UCSD-AML1 (cell line): ENCODE measurements around the gene AMFR.

ENCODE experiments used
- DNase-seq: peaks from one replicate; lab custom pipeline; 2025; ENCODE audit not compliant: unreplicated experiment; lab: John Stamatoyannopoulos, UW

AMFR gene

DNA sequence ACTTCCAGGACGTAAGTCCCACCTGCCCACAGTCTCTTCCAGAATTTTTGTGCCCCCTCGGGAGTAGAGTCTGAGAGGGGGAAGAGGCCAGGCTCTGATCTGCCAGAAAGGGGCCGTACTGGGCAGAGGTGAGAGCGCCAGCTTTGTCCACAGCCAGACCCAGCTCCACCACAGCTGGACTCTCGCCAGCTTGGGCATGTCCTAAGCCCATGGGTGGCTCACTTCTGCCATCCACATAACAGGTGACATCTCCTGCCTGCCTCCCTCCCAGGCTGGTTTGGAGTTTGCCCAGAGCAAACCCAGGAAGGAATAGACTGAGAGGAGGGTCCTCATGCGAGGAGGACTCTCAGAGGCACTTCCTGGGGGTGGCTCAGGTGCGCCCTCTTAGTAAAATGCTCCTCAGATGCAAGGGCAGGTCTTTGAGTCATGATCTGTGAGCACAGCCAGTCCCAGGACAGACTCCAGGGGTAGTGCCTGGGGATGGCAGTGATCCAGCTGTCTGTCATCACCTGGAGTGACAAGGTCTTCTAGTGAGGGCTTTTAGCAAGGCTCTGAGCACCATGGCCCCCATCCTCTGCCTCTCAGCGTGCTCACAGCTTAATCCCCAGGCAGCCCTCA, 89.2 kb downstream of the AMFR start:
- DNase-seq, result no peak

DNA sequence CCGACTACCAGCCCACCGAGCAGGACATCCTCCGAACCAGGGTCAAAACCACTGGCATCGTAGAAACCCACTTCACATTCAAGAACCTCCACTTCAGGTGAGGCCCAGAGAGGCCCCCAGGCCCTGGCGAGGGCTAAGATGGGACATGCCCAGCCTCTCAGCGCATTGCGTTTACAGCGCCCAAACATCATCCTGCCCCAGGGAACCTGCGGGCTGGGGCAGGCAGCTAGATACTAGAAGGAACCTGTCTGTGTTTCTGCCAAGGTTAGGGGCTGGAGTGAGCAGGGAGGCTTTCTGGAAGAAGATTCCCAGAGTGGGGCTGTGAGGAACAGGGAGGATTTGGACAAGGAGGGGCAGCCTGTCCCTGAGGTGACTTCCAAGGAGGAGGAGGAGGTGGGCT, 90.6 kb downstream of the AMFR start:
- no peak for DNase-seq

DNA sequence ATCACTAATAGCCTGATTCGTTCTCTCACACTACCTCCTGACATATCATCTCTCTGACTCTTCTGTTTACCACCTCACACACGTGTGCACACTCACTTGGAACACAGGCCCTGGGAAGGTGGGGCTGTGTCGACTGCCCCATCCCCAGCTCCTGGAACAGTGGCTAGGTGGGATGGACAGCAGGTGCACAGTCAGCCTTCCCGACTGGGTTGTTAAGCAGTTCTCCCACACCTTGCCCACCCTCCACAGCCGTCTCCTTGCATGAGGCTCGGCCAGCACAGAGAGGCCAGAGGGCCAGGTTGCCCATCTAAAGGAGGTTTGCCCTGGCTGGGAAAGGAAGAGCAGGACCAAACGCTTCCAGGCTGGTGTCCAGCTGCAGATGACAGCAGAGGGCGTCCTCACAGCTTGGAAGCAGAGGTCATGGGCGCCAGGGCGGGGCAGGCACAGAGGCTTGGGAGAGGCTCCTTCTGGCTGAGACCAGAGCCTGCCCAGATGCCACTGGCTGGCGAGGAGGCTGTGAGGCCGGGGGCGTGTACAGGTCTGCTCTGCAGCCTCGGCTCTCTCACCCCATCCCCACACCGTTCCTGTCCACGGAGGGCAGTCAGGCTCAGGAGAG, 92.8 kb downstream of the AMFR start:
- peak; percentile 73 for DNase-seq

DNA sequence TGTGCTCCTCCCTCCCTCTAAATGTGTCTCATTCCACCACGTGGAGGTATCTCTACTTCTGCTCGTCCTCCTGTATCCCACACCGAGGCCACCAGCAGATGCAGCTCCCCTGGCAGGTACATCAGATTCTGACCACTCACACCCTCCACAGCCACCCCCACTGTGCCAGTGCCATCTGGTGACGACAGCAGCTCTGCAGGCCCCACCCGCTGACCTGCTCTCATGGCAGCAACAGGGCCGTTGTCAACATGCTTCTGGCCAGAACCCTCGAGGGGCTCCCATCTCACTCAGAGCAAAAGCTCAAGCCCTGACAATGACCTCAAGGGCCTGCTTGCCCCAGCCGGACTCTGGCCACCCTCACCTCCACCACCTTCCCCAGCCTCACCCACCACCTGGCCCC, 93.4 kb downstream of the AMFR start:
- DNase-seq, result no peak

DNA sequence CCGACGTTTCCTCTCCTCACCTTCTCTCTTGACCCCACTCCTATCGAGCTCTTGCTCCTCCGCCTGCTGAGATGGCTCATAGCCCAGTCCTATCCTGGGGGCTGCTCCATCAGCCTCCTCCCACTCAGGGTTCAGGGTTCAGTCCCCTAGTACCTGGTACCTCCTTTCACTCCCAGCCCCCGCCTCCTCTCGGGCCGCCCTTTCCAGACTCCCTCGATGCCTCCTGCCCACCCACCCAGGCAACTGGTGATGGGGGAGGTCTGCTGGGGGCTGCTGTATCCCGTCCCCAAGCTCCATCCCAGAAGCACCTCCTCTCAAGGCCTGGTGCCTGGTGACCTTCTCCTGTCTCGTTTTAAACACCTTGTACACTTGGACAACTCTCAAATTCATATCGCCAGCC, 93.9 kb downstream of the AMFR start:
- no peak for DNase-seq

DNA sequence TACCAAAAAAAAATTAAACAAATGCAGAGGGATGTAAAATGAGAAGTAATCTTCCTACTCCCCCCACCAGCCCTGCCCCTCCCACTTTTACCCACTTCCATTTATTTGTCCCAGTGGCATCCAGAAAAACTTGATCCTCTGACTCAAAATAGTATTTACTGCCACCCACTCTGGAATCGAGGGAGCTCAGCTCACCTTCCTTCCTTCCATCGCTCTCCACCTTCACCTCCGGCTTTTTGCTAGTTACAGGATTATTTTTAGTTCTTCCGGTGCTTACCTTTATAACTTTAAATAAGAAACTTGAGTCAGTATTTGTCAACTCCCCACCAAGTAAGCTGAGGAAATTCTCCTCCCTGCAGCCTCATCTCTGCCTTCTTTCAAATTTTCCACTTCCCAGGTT, 94.9 kb downstream of the AMFR start:
- no peak for DNase-seq

DNA sequence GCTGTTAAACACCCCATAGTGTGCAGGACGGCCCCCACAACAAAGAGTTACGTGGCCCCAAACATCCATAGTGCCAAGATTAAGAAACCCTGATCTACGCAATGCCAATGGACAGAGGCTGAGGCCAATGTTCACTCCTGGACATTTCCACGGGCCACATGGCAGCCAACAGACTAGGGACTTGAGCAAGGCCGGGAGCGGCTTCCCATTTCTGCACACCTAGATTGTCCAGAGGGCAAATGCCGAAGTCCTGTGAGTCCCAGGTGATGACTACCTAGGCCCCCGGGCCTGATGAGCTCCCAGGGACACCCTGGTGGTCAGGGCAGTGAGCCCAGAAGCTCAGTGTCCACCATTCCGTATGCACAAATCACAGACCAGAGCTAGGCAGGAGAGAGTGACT, 95.5 kb downstream of the AMFR start:
- no peak for DNase-seq

DNA sequence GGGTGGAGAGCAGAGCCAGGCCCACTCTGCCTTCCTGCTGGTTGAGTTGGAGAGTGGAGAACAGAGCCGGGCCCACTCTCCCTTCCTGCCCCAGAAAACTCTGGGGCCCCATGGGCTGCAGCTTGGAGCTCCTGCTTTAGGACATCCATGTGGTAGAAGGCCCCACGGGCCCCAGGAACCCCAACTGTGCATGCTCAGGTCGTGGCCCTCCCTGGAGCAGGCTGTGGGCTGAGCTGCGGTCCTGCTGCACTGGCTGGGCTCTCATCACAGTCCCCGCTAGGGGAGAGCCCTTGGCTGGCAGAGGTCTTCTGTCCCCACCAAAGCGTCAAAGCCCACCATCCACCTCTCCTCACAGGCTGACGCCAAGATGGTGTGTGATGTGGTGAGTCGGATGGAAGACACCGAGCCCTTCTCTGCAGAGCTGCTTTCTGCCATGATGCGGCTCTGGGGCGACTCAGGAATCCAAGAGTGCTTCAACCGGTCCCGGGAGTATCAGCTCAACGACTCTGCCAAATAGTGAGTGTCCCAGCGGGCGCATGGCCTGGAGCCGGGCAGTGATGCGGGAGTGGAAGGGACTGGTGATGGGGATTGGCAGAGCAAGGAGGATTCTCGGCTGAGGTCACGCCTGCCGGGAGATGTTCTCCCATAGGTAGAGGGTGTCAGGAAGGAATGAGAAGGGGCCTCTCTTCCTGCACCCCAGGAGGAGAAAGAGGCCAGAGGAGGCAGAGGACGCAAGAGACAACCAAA, 96.9 kb downstream of the AMFR start:
- DNase-seq, result no peak

DNA sequence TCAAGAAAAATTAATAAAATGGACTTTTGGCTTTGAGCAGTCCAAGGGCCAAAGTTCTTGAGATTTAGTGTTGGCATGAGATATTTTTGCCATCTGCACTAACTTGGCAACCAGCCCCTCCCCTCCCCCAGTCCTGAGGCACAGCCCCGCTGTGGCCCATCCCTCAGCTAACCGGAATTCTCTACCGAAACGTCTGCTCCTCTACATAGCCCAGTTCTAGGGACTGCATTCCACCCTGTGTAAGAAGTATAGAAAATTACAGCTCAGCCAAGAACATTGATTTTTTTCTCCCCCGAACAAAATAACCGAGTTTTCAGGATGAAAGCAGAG, 97.5 kb downstream of the AMFR start:
- no peak for DNase-seq

DNA sequence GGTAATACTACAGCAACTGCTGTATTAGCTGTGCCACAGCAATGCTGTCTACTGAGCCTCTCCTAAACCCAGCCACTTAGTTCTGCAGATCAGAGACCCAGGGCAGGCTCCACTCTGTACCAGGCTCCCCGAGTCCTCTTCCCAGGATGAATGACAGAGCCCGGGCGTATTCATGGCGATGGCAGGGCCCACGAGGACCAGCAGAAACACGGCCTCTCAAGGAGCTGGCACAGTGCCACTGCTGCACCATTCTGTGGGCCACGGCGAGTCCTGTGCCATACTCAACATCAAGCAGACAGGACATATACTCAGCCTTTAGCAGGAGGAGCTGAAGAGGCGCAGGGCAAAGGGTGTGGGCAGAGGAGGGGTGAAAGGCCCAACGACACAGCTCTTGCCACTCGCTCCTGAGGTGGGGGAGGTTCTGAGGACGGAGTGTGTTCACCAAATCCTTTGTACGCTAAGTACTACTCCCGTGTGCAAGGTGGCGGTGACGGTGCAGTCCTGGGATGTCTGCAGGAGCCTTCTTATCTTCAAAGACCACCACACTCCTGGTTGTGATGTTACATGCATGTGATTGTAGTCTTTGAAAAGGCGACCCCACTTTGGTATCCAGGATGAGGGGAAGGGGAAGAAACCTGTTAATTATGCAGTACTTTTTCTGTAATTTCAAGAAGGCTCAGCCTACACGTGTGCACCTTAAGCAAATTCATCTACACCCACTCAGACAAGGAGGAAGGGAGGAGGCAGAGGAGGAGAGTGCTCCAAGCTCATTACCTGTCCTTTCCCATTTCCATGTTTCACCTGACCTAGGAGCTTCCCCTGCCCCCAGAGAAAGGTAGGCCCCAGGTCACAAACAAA, 98.0 kb downstream of the AMFR start:
- DNase-seq, result no peak

DNA sequence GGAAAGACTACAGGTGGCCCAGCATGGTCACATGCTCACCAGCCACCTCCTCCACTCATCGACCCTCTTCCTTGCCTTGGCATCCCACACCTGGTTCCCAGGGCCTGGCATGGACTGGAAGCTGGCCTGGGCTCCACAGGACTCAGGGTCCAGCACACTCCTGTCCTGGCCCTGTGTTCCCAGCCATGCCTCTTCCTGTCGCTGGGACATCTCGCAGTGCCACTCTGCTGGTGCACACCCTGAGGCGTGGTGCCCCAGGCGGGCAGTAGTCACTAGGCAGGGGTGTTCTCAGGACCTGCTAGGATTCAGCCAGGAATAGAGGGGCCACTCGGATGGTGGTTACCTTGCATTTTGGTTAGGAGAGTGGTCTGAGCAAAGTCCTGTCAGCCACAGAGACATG, 99.4 kb downstream of the AMFR start:
- no peak for DNase-seq

DNA sequence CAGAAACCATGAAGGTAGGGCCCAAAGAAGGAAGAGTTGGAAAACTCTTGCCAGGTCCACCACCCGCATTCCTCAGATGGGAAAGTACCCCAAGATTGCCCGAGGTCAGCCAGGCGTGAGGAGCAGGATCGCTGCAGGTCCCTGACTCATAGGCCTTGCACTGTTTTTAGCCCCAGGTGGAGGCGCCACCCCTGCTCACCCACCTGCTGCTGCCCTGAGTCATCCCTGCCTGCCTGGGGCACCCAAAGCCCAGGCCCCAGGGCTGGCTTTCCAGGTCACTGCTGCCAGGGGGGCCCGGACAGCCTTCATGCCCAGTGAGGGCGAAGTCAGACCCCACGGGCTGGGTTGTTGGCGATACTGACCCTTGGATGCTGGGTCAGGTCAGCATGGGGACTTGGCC, 100.9 kb downstream of the AMFR start:
- DNase-seq, result no peak

DNA sequence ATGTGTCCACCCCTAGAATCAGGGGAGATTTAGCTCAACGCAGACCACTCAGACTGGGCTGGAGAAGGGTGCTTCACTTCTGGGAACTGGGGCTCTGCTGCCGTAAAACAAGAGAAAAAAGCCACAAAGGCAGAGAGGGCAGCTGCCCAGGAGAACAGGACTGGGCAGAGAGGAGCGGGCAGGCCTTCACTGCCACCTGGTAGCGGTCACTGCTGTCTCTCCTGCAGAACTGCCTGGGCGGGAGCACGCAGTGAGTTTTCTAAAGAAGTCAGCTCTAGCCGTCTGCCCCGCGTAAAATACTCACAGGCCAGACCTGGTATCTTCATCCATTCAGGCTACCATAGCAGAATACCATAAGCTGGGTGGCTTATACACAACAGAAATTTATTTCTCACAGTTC, 103.8 kb downstream of the AMFR start:
- DNase-seq, result no peak

DNA sequence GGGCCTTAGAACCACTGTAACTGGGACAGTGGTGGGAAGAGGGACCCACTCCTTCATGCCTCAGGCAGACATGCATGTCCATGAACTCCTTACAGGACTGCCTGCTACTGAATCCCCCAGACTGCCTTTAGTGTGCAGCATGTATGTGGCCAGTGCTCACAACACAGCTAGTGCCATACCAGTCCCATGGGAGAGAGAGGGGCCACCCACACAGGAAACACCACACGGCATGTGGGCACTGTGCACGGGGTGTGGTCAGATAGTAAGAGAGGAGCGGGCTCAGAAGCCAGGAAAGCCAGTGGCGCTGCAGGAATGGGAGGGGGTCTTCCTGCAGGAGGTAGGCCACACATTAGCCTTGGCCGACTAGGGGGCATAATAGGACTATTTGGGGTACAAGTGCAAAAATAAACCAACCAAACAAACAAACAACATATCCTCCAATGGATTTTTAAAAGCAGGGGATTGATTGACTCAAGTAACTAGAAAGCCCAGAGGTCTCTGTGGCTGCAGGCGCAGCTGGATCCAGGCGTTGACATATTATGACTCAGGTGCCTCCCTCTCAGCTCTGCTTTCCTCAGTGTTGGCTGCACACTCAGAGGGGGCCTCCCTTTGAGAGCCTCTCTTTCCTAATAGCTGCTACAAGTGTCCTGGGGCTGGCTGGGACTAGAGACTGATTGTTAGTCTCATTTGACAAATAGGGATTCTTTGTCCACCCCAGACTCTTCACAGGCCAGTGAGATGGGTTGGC, 104.4 kb downstream of the AMFR start:
- DNase-seq, result peak; percentile 22

DNA sequence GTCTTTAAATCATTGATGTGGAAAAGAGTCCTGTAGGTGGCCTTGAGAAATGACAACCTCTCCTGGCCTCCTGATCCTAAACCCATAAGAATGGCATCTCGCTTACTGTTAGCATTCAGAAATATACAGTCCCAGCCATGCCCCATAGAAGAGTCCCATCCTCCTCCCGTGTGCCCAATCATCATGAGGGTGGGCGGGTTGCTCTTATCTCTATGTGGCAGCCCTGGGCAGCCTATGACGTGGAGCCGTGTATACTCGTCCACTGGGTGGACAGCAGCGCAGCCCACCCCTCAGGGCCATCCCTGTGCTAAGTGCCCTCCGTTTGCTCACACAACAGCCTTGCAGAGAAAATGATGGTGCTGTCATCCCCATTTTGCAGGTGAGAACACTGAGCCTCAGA, 105.3 kb downstream of the AMFR start:
- no peak for DNase-seq

DNA sequence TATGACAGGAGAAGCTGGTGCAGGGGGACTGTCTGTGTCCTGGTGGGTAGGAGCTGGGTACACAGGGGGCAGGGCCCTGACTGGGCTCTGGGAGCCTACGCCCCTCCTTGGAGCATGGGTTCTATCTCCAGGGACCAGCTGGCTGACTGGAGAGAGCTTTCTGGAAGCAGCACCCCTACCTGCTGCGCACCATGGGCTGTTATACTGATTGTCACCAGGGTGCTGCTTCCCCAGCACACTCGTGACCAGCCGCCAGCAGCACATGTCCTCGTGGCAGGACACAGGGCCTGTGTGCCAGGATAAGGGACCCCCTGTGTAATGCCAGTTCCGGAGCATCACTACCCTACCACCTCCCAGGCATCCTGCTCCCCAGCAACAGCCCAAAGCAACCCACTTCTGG, 106.0 kb downstream of the AMFR start:
- DNase-seq, result no peak

DNA sequence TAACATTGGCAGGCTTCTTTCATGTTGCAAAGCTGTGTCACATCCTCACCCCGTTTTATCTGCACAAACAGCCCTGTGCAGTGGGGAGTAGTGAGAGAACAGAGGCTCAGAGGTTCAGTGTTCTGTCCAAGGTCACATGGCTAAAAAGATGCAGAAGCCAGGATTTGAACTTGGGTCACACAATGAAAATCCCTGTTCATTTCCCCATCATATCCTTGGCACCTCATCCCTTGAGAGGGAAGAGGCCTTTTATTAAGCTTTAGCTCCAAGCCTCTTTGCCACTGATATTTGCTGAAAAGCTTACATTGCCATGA, 106.6 kb downstream of the AMFR start:
- DNase-seq, result no peak

DNA sequence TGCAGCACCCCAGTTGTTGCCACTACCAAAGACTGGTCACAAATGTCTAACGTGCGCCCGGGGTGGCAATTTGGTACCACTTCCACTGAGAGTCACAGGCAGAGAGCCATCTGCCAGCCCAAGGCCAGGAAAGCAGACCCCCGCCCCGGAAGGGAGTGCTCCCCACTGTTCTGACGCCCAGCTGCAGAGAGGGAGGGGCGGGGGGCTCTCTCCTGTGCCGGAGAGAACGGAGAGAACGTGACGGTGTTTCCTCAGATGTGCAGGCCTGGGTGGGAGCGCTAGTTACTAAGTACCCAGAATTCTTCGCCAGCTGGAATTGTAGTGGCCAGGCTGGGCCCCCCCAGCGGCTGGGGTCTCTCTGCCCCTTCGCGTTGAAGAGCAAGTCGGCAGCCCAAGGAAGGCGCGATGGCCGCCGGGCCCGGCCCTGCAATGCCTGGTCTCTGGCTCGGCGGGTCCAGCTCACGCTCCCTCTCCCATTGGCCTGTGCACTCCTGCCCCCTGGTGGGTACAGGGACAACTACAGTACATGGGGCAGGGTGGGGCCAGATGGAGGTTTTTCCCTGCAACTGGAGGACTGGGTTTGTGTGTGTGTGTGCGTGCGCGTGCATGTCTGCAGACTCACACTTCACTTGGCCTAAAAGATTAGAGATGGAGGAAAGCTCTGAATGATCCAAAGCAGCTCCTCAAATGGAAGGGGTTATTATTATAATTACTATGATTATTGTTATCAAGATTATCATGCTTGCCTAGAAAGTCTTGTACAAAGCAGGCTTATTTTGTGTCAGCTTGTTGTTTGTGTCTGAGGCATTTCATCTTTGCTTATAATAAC, 107.1 kb downstream of the AMFR start:
- DNase-seq, result peak; percentile 67

DNA sequence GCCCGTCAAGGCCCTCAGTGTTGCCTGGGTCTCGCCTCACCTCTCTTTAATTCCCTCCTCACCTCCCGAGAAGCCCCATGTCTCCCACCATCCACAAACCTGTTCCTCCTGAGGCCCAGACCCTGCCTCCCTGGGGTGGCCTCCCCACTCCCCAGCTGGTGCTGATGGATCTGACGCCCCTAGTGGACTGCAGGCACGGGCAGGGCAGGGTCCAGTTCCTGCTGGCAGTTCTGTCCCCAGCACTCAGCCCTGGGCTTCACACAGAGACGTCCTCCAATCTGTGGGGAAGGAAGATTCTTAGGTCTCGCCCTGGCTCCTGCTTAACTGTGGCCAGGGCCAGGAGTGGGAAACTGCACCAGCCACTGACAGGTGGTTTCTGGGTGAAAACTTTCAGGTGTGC, 108.8 kb downstream of the AMFR start:
- no peak for DNase-seq

DNA sequence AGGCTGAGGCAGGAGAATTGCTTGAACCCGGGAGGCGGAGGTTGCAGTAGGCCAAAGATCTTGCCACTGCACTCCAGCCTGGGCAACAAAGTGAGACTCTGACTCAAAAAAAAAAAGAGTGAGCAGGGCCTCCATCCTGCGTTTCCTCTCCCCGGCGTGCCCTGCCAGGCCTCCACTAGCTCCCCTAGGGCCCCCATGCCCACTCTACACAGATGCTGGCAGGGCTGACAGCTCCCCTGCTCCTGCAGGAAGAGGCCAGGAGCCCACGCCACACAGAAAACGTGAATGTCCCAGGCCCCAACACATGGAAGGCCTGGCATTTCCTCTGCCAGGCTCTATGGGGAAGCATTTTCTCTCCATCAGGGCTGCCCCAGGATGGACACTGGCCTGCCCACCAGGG, 109.4 kb downstream of the AMFR start:
- DNase-seq, result no peak
